GM23338 (cell line): ENCODE results near the gene CCDC201.
"Not testable (repeated sequence)": the region's sequence is repeated elsewhere in the genome, so short reads cannot be mapped to it uniquely, and the experiment has no call there.

Experiments
- CREB1 ChIP-seq: fragments of 250-450 bp; sonication (Bioruptor Pico); IDR thresholded peaks from 2 replicates; pipeline ENCODE4 v1.5.0; 2020; ENCODE audit warnings: low read depth, mild to moderate bottlenecking, moderate library complexity
- CTCF ChIP-seq, 2 experiments: fragments of 200-600 bp in 1 of 2; sonication (generic) in 1 of 2; conservative IDR thresholded peaks; 2 replicates each; pipeline versions ENCODE4 v1.5.1 to v1.6.1; 2016 to 2017; ENCODE audit warnings: antibody characterized with exemption in 2 of 2, low read depth in 2 of 2, mild to moderate bottlenecking in 2 of 2, moderate library complexity in 1 of 2
- EZH2 ChIP-seq: fragments of 200-600 bp; sonication (generic); IDR thresholded peaks from one replicate; pipeline ENCODE4 v1.8.0; 2017; ENCODE audit warnings: antibody characterized with exemption, mild to moderate bottlenecking, low read depth; ENCODE audit not compliant: unreplicated experiment
- EZH2phosphoT487 ChIP-seq: fragments of 200-600 bp; sonication (generic); IDR thresholded peaks from one replicate; pipeline ENCODE4 v1.8.1; 2018; ENCODE audit warnings: antibody characterized with exemption; ENCODE audit not compliant: unreplicated experiment
- JUNB ChIP-seq: IDR thresholded peaks from one replicate; pipeline ENCODE4 v1.6.1; 2016; ENCODE audit warnings: antibody characterized with exemption; ENCODE audit not compliant: unreplicated experiment
- NANOG ChIP-seq: IDR thresholded peaks from 2 replicates; pipeline ENCODE4 v1.6.1; 2016; ENCODE audit warnings: antibody characterized with exemption, borderline replicate concordance
- POLR2AphosphoS5 ChIP-seq: IDR thresholded peaks from 2 replicates; pipeline ENCODE4 v1.6.1; 2016; ENCODE audit warnings: antibody characterized with exemption, low read depth
- REST ChIP-seq: IDR thresholded peaks from one replicate; pipeline ENCODE4 v1.6.1; 2018; ENCODE audit warnings: antibody characterized with exemption; ENCODE audit not compliant: unreplicated experiment
- ZNF114 ChIP-seq: fragments of 250-450 bp; sonication (Bioruptor Pico); IDR thresholded peaks from 2 replicates; pipeline ENCODE4 v1.5.0; 2020; ENCODE audit warnings: mild to moderate bottlenecking, moderate library complexity
- ZNF331 ChIP-seq: fragments of 250-450 bp; sonication (Bioruptor Pico); IDR thresholded peaks from 2 replicates; pipeline ENCODE4 v1.5.0; 2020; ENCODE audit warnings: low read depth, mild to moderate bottlenecking, moderate library complexity
- TF ChIP-seq, protein P1 (sequence below): IDR thresholded peaks from 2 replicates; pipeline ENCODE4 v1.6.1; 2016; ENCODE audit warnings: antibody characterized with exemption

DNA sequence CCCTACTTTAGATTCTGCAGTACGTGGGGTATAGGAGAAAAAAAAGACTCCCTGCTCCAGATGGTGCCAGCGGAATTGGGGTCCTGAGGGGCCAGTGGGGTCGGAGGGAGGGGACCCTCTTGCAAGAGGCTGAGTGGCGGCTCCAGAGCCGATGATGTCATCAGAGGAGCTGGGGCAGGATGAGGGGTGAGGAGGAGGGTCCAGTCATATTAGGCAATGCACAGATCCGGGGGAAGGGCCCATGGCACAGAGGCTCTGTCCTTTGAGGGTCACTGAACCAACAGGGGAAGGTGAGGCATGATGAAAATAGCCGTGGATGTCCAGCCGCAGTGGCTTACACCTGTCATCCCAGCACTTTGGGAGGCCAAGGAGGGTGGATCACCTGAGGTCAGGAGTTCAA lies 19.4 kb downstream of the CCDC201 start:
- not testable (repeated sequence) for TF ChIP-seq CTCF (conservative IDR thresholded peaks at IDR 0.05; ENCODE audit: low read depth in 2 of 2); CREB1; EZH2phosphoT487; EZH2; POLR2AphosphoS5; REST; NANOG; JUNB; ZNF114 (CRISPR knock-in tag); ZNF331 (CRISPR knock-in tag)
- TF ChIP-seq, protein P1, sequence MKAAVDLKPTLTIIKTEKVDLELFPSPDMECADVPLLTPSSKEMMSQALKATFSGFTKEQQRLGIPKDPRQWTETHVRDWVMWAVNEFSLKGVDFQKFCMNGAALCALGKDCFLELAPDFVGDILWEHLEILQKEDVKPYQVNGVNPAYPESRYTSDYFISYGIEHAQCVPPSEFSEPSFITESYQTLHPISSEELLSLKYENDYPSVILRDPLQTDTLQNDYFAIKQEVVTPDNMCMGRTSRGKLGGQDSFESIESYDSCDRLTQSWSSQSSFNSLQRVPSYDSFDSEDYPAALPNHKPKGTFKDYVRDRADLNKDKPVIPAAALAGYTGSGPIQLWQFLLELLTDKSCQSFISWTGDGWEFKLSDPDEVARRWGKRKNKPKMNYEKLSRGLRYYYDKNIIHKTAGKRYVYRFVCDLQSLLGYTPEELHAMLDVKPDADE: not testable (repeated sequence)
